A549 treated with Mapracorat at 1 μM for 4 hours (cell line): ENCODE results near the gene MYH15. TPM values are rescaled to one million over a fixed set of nuclear protein-coding genes. Genes with fewer than 3 reads are reported as not detected.

Experiments used
- total RNA-seq: library from RNA; stranded (reverse); fragments of 200-300 nt; extraction: Qiagen RNA extraction; gene quantifications from 5 replicates; pipeline ENCODE4 v1.2.3, GENCODE V29; 2022

The MYH15 gene
- total RNA-seq = 0.10 to 0.25 TPM (median 0.19 TPM) in 5 replicates

GRCh38 chr3:108510496-108510895 is at the start of gene MYH15:
TSS of gene MYH15 (minus strand) at chr3:108510596. CDS start at chr3:108510530, 66 bp downstream.

Other genes with a start within 250 kb of the MYH15 start
- 0.09 TPM in 1 of 5 replicates, not detected in the others for gene HHLA2, start 214.0 kb downstream of the MYH15 start, total RNA-seq
- 14.5 to 20.8 TPM (median 19.0 TPM) in 5 replicates for gene CIP2A, start 78.8 kb upstream of the MYH15 start, total RNA-seq
- gene DZIP3, start 79.1 kb upstream of the MYH15 start, total RNA-seq = 3.0 to 4.4 TPM (median 3.9 TPM) in 5 replicates
- not detected in 5 replicates for gene RETNLB, start 246.8 kb upstream of the MYH15 start, total RNA-seq